Suprapubic skin (tissue), 4 donors: ENCODE measurements around the gene CBR3. TPM values are rescaled to one million over a fixed set of nuclear protein-coding genes. Genes with fewer than 3 reads are reported as not detected.
"Not testable (repeated sequence)": the region's sequence is repeated elsewhere in the genome, so short reads cannot be mapped to it uniquely, and the experiment has no call there.

ENCODE experiments used
- DNase-seq, 2 donors: peaks; one replicate each; pipeline ENCODE4 v3.0.0-alpha.2; 2019; ENCODE audit warnings: low spot score in 2 of 2
- H3K27ac ChIP-seq: fragments of 200-600 bp; sonication (generic); one replicate; pipeline ENCODE4 v1.5.1; 2019
- H3K27me3 ChIP-seq: fragments of 200-600 bp; sonication (generic); one replicate; pipeline ENCODE4 v1.5.1; 2019
- H3K36me3 ChIP-seq: fragments of 200-600 bp; sonication (generic); one replicate; pipeline ENCODE4 v1.5.1; 2019
- H3K4me1 ChIP-seq: fragments of 200-600 bp; sonication (generic); one replicate; pipeline ENCODE4 v1.5.1; 2019
- H3K4me3 ChIP-seq: fragments of 200-600 bp; sonication (generic); one replicate; pipeline ENCODE4 v1.5.1; 2019; ENCODE audit warnings: mild to moderate bottlenecking
- H3K9me3 ChIP-seq: fragments of 200-600 bp; sonication (generic); one replicate; pipeline ENCODE4 v1.5.1; 2019
- EP300 ChIP-seq: sonication (generic); formaldehyde crosslinking; IDR thresholded peaks from one replicate; pipeline ENCODE4 v1.6.1; 2017; ENCODE audit warnings: antibody characterized with exemption
- POLR2A ChIP-seq, 2 donors: fragments of 450-650 bp; IDR thresholded peaks; one replicate each; pipeline ENCODE4 v1.6.1; 2017; ENCODE audit warnings: antibody characterized with exemption in 2 of 2, mild to moderate bottlenecking in 2 of 2, moderate library complexity in 2 of 2
- POLR2AphosphoS5 ChIP-seq, 3 donors: sonication (generic); formaldehyde crosslinking; IDR thresholded peaks; one replicate each; pipeline ENCODE4 v1.6.1; 2017; ENCODE audit warnings: antibody characterized with exemption in 3 of 3
- WGBS: methylation state at CpG from one replicate; pipeline ENCODE4 v1.1.5; 2018; 5-methylcytosine and 5-hydroxymethylcytosine counted together
- total RNA-seq, 4 donors: library from RNA; depleted of rRNA; stranded (reverse); fragments of >200 nt; gene quantifications; one replicate each; pipeline ENCODE4 v1.1.0, GENCODE V29; 2016
- TF ChIP-seq, protein P1 (sequence below), 2 donors: fragments of 200-600 bp in 1 of 2; fragments of 450-650 bp in 1 of 2; sonication (generic) in 1 of 2; IDR thresholded peaks; one replicate each; pipeline ENCODE4 v1.5.1; 2016 to 2019; ENCODE audit warnings: antibody characterized with exemption in 2 of 2, mild to moderate bottlenecking in 1 of 2, moderate library complexity in 1 of 2

The CBR3 gene
- total RNA-seq, 4 donors from 2014 or later = 24.9 to 45.2 (median 32.0) TPM

DNA sequence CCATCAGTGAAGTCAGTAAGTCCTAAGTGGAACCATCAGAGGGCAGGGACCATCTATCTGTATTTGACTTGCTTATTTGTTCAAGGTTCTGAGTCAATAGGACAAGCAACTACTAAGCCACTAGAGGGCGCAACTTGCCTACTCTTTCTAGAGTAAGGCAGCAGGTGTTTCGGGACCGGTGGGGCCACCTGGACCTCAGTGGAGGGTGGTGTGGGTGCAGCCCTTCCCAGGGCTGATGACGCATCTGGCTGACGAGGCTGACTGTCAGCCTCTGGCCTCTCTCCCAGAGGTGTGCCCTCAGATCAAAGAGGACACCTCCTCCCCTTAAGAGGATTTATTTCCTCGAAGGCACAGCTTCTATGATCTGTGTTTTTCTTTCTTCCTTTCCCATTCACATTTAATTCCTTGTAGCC lies 6.6 kb downstream of the CBR3 start:
- WGBS = 17% methylated on average over 6 of the region's 6 CpGs

DNA sequence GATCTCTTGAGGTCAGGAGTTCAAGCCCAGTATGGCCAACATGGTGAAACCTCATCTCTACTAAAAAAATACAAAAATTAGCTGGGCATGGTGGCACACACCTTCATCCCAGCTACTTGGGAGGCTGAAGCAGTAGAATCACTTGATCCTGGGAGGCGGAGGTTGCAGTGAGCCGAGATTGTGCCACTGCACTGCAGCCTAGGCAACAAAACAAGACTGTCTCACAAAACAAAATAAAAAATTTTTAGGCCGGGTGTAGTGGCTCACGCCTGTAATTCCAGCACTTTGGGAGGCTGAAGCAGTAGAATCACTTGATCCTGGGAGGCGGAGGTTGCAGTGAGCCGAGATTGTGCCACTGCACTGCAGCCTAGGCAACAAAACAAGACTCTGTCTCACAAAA lies 9.4 kb downstream of the CBR3 start:
- peaks cover 10% of the 10 kb centered on the region for H3K4me1 ChIP-seq
- 86% methylated on average over 5 of the region's 6 CpGs for WGBS
- H3K36me3 ChIP-seq = peaks cover 18% of the 10 kb centered on the region

More for the DNA sequence above, 6.6 kb downstream of the CBR3 start:
- Histone ChIP-seq H3K27me3 (no peaks in the 10 kb centered on the region), H3K9me3 (no peaks in the 10 kb centered on the region), H3K4me1 (peaks cover 23% of the 10 kb centered on the region), H3K27ac (peak overlapping the region; percentile 47), H3K36me3 (peaks cover 17% of the 10 kb centered on the region), H3K4me3 (no peak overlapping the region)
- no peak for TF ChIP-seq POLR2A (IDR thresholded peaks at IDR 0.05)
- TF ChIP-seq EP300 = no peak
- TF ChIP-seq POLR2AphosphoS5 (IDR thresholded peaks at IDR 0.05) = peak in 1 of 3 donors; percentile 14
- TF ChIP-seq, protein P1, sequence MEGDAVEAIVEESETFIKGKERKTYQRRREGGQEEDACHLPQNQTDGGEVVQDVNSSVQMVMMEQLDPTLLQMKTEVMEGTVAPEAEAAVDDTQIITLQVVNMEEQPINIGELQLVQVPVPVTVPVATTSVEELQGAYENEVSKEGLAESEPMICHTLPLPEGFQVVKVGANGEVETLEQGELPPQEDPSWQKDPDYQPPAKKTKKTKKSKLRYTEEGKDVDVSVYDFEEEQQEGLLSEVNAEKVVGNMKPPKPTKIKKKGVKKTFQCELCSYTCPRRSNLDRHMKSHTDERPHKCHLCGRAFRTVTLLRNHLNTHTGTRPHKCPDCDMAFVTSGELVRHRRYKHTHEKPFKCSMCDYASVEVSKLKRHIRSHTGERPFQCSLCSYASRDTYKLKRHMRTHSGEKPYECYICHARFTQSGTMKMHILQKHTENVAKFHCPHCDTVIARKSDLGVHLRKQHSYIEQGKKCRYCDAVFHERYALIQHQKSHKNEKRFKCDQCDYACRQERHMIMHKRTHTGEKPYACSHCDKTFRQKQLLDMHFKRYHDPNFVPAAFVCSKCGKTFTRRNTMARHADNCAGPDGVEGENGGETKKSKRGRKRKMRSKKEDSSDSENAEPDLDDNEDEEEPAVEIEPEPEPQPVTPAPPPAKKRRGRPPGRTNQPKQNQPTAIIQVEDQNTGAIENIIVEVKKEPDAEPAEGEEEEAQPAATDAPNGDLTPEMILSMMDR (IDR thresholded peaks at IDR 0.05) = peak; percentile 72 to 81
- DNase-seq = peak; percentile 89 to 91

DNA sequence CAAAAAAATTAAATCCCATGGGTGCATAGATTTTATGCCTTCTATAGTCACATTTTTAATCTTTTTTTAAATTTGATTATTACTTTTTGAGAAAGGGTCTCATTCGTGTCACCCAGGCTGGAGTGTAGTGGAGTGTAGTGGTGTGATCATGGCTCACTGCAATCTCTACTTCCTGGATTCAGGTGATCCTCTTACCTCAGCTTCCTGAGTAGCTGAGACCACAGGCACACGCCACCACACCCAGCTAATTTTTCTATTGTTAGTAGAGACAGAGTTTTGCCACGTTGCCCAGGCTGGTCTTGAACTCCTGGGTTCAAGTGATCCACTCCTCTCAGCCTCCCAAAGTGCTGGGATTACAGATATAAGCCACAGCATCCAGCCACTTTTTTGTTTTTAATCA lies 10.4 kb downstream of the CBR3 start:
- H3K9me3 ChIP-seq = no peaks in the 10 kb centered on the region
- 75% methylated on average over 3 of the region's 3 CpGs for WGBS
- H3K4me1 ChIP-seq = peaks cover 14% of the 10 kb centered on the region
- DNase-seq = no peak
- no peak overlapping the region for H3K27ac ChIP-seq
- H3K36me3 ChIP-seq = peaks cover 13% of the 10 kb centered on the region
- no peak for TF ChIP-seq POLR2AphosphoS5 (IDR thresholded peaks at IDR 0.05)
- no peak for TF ChIP-seq POLR2A (IDR thresholded peaks at IDR 0.05)
- TF ChIP-seq EP300 = no peak
- TF ChIP-seq, protein P1 (IDR thresholded peaks at IDR 0.05) = no peak
- no peak overlapping the region for H3K4me3 ChIP-seq
- no peaks in the 10 kb centered on the region for H3K27me3 ChIP-seq

More for the DNA sequence above, 9.4 kb downstream of the CBR3 start:
- H3K4me3 ChIP-seq, H3K9me3 ChIP-seq, H3K27ac ChIP-seq, DNase-seq, H3K27me3 ChIP-seq: not testable (repeated sequence)

DNA sequence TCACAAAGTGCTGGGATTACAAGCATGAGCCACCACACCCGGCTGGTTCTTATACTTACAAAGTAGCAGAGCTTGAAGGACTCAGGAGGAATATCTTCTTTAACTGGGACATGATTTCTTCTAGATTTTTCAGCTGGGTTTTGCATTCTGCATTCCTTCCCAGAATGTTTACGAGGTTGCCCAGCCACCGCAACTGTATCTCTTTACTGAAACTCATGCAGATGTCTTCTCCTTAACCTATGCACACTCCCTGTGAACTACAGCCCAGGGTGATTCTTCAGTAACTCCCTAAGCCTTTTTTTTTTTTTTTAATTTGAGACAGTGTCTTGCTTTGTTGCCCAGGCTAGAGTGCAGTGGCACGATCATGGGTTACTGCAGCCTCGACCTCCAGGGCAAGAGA lies 13.0 kb downstream of the CBR3 start:
- no peak for DNase-seq
- H3K27me3 ChIP-seq = no peaks in the 10 kb centered on the region
- no peaks in the 10 kb centered on the region for H3K9me3 ChIP-seq
- TF ChIP-seq, protein P1 (IDR thresholded peaks at IDR 0.05) = no peak
- no peak for TF ChIP-seq EP300
- TF ChIP-seq POLR2AphosphoS5 (IDR thresholded peaks at IDR 0.05) = no peak
- TF ChIP-seq POLR2A (IDR thresholded peaks at IDR 0.05) = no peak
- 82% methylated on average over 5 of the region's 5 CpGs for WGBS
- no peak overlapping the region for H3K4me3 ChIP-seq
- peaks cover 11% of the 10 kb centered on the region for H3K36me3 ChIP-seq
- H3K27ac ChIP-seq = no peak overlapping the region
- H3K4me1 ChIP-seq = peaks cover 12% of the 10 kb centered on the region

DNA sequence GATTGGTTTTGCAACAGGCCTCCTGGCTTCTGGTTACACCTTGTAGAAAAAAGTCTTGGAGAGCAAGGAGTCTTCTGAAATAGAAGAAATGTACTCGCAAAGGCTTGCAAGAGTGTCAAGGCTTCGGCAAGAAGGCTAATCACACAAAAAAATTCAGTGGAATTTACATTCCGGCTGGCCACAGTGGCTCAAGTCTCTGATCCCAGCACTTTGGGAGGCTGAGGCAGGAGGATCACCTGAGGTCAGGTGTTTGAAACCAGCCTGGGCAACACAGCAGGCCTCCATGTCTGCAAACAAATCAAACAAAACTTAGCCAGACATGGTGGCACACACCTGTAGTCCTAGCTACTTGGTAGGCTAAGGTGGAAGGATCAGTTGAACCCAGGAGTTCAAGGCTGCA lies 14.0 kb downstream of the CBR3 start:
- H3K27me3 ChIP-seq = no peaks in the 10 kb centered on the region
- H3K9me3 ChIP-seq = no peaks in the 10 kb centered on the region
- 96% methylated on average over 3 of the region's 3 CpGs for WGBS
- H3K4me1 ChIP-seq = peaks cover 12% of the 10 kb centered on the region
- peaks cover 11% of the 10 kb centered on the region for H3K36me3 ChIP-seq
- DNase-seq = no peak
- H3K27ac ChIP-seq = no peak overlapping the region
- no peak for TF ChIP-seq EP300
- no peak for TF ChIP-seq POLR2AphosphoS5 (IDR thresholded peaks at IDR 0.05)
- TF ChIP-seq, protein P1 (IDR thresholded peaks at IDR 0.05) = no peak
- no peak for TF ChIP-seq POLR2A (IDR thresholded peaks at IDR 0.05)
- H3K4me3 ChIP-seq = no peak overlapping the region
